GM21737 (cell line): ENCODE results near the gene KCNB1.

Experiments used
- ATAC-seq: cut with Tn5 transposase; IDR thresholded peaks from one replicate; pipeline ENCODE4 v1.9.1; 2021; ENCODE audit warnings: mild to moderate bottlenecking, moderate library complexity; ENCODE audit not compliant: unreplicated experiment

Gene KCNB1

DNA sequence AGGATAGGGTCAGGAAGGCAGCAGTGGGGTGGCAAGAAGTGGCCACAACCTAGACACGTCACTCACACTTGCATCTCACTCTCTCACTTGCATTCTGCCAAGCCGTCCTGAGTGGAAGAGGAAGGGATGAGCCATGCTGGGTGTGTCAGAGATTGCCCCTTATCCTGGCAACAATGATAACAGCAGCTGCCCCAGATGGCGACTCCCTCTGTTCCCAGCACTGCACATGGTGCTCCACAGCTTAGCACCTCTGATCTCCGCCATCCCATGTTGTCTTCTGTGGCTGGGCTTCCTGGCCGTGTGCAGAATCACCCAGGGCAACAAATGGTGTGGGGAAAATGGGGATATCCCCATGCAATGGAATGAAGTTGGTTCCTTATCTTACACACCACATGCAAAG lies 11.1 kb downstream of the KCNB1 start:
- ATAC-seq = no peak

DNA sequence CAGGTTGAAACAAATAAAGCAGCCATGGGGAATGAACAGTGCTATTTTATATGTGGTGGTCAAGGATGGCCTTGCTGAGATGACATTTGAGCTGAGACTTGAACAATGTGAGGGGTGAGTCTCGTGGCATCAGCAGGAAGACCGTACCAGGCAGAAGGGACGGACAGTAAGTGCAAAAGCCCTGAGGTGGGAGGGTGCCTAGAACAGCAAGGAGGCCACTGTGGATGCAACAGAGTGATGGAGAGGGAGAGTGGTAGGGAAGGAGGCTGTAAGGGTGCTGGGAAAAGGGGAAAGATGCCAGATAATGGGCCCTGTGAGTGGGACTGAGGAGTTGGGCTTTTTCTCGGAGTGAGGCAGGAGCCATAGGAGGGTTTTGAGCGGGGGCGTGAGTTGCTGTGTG lies 11.5 kb downstream of the KCNB1 start:
- ATAC-seq = no peak

GRCh38 chr20:49469060-49469459 lies 13.4 kb downstream of the KCNB1 start:
- no peak for ATAC-seq

- ATAC-seq = no peak
These were observed 14.1 kb downstream of the KCNB1 start for GRCh38 chr20:49468412-49468811.

DNA sequence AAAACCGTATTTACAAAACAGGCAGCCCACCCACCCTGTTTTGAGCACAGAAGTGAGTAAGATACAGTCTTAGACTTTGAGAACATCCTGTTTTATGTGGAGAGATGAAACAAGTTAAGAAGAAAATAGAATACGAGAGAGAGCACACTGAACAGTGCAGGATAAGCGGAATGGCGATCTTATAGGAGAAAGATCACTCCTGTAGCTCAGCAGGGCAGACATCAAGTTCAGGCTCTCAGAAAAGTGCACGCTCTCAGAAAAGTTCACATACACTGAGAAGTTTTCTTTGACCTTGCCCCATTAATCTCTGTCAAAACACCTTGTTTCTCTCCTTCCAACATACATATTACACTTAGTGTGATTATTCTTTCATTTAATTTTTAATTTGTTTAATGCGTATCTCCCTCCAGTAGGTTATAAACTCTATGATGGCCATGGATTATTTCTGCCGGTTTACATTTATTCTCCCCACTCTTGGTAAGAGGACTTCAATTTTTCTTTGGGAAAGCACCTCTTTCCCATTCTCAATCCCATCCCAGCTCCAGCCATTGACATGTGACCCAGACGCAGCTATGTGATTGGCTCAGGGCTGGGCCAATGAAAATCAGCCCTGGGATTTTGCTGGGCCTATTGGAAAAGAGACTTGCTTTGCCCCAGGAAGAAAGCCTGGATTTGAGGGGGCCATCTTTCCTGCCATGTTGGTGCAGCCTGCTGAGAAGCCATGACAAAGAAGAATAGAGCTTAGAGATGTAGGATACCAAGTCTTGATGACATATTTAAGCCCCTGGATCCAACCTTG lies 16.2 kb downstream of the KCNB1 start:
- no peak for ATAC-seq

DNA sequence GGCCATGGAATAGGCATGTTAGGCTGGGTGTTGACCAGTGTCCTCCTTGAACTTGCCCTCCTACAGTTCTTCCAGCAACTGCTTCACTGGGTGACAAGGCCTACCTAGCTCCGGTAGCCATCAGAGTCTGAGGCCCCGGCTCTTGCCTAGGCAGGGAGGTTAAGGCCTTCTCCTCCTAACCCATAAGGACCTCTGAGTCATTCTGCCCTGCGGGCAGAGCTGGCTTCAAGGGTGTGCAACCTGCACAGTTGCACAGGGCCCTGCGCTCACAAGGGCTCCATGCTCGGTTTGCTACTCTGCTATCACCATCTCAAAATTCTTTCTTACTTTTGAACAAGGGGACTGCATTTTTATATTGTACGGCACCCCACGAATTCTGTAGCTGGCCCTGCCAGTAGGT lies 17.9 kb downstream of the KCNB1 start:
- ATAC-seq = no peak

DNA sequence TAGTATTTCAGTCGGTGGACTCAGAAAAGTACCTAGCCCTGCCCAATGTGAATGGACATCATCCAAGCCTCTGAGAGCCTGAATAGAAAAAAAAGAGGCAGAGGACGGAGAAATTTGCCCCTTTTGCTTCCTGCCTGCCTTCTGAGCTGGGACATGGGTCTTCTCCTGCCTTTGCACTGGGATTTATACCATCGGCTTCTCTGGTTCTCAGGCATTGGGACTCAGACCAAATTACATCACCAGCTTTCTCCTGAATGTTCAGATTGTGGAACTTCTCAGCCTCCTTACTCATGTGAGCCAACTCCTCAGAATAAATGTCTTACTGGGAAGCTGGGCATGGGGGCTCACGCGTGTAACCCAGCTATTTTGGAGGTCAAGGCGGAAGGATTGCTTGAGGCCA lies 19.8 kb downstream of the KCNB1 start:
- ATAC-seq = no peak

- ATAC-seq = no peak
These were observed 20.4 kb downstream of the KCNB1 start for GRCh38 chr20:49461894-49462620.

- no peak for ATAC-seq
These were observed 21.6 kb downstream of the KCNB1 start for GRCh38 chr20:49460916-49461315.

GRCh38 chr20:49460131-49460530 lies 22.3 kb downstream of the KCNB1 start:
- ATAC-seq = no peak

DNA sequence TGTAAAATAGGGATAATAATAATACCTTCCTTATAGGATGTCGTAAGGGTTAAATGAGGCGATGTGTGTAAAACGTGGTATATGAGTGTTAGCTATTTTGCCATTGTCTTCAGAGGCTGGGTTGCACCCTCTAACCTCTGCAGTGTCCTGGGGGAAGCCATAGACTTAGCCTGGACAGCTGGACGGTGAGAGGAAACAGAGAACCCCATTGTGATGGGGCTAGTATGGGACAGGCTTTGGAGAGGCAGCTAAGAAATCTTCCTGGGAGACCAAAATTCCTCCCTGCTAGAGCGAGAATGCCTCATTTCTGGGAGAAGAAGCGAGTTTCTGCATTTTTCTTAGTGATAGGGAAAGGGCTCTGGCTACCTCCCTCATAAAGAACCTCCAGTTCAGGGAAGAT lies 22.8 kb downstream of the KCNB1 start:
- ATAC-seq = no peak

DNA sequence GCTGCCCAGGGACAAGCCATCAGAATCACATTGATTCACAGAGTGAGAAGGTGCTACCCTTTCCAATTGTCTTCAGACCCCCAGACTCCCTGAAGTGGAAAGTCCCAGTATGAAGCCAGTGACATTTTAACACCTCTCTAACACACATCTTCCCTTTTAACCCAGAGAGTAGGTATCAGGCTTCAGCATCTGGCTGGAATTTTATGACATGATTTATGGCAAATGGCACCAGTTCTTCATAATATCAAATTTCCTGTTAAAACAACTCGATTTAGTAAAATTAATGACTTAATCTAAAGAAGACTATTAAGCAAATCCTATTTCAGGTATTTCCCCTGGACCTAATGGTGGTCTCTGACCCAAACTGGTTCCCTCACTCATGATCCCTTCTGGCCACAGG lies 25.0 kb downstream of the KCNB1 start:
- ATAC-seq = no peak

DNA sequence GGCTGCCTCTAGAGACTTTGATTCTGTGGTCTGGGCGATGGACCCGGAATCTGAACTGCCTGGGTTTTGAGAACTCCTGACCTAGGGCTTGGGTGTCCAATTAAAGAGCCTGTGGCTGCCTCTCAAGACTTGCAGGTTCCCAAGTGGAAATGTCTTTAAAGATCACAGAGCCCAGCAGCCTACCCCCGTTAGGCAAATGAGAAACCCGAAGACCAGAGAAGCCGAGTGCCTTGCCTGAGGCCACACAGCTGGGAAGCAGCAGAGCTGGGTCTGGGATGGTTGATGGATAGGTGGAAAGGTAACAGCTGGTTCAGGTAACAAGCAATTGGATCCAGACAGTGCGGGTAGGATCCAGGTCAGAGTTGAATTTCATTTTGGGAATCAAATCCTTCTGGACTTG lies 25.8 kb downstream of the KCNB1 start:
- ATAC-seq = no peak

DNA sequence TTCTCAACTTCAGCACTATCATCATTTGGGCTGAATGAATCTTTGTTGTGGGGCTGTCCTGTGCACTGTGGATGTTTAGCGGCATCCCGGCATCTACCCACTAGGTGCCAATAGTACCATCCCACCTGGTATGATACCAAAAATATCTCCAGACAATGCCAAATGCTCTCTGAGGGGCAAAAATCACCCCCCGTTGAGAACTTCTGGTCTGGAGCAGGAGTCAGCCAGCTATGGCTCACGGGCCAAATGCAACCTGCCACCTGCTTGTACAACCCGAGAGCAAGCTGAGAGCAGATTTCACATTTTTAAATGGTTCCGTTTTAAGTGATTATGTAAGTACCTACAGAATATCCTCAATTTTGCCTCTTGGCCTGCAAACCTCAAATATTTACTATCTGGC lies 26.8 kb downstream of the KCNB1 start:
- ATAC-seq = no peak

GRCh38 chr20:49452011-49452482 lies 30.4 kb downstream of the KCNB1 start:
- no peak for ATAC-seq

DNA sequence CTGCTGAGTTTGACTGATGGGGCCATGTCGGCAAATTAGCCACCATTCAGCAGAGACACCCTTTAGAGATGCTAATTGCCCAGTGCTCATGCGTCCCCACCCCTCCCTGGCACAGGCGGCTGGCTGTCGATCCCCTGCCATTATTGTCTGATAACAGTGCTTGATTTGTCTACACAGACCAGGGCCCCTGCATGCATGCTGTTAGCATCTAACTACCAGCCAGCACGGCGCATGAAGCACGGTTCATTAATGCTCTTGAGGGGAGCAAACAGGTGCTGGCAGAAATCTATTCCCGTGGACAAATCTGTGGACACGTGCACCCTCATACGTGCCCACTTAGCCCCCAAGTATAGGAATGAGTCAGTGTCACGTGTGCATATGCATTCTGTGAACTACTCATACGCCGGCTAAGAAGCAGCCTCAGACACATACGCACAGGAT lies 32.2 kb downstream of the KCNB1 start:
- ATAC-seq = no peak

DNA sequence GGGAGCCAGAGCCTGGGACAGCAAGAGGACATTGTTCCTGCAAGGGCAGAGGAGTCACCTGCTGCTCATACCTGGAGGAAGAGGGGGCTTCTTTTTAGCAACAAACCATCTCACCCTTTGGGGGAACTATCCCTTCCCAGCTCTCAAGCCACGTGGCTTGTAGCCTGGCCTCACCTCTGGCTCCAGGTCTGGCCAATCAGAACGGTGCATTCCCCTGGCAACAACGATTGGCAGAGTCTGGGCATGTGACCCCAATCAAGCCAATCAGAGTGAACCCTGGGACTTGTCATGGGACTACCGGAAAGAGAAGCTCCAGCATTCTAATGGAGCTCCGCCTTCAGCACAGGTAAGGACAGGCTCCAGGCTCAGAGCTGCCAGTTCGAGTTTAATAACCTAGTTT lies 33.6 kb downstream of the KCNB1 start:
- ATAC-seq = no peak

- ATAC-seq = no peak
These were observed 34.3 kb downstream of the KCNB1 start for GRCh38 chr20:49447946-49448809.

DNA sequence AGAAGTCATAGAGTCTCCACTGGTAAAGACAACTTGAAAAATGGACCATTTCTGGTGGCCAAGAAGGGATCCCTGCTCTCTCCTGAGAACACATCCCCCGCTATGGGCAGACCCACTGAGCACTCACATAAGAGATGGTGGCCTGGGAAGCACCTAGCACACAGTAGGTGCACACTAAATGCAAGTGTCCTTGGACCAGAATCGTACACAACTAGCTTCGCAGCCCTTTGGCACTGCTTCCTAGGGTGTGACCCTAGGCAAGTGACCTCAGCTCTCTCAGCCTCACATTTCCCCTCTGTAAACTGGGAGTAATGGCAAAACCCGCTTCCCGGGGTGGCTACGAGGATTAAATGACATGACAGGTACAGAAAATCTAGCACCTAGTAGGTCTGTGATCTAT lies 35.1 kb downstream of the KCNB1 start:
- no peak for ATAC-seq

- no peak for ATAC-seq
These were observed 35.7 kb downstream of the KCNB1 start for GRCh38 chr20:49446808-49447207.

DNA sequence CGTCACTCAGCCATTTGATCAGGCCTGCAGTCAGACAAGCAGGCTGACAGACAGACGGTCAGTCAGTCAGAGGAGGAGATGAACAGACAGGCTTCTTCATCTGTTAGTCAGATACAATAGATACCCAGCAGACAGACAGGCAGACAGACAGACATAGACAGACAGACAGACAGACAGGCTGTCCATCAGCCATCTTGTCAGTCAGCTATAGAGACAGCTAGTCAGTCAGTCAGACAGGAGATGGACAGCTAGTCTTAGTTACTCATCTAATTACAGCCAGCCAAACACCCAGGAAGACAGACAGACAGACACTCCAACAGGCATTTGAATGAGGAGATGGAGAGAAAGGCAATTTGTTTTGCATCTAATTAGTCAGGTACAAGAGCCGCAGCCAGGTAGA lies 36.4 kb downstream of the KCNB1 start:
- ATAC-seq = no peak
